ES-I3 (cell line): ENCODE data around the gene FBLN5.
A peak's percentile ranks its signal among the peaks of the same experiment; 100 is the strongest.

Experiments
- H3K36me3 ChIP-seq: 2 replicates; pipeline ENCODE4 v1.6.1; 2013; ENCODE audit warnings: mild to moderate bottlenecking, low read length, control low read depth, moderate library complexity; ENCODE audit not compliant: insufficient read depth
- H3K4me1 ChIP-seq: 2 replicates; pipeline ENCODE4 v1.6.1; 2013; ENCODE audit warnings: mild to moderate bottlenecking, control low read depth, low read length; ENCODE audit not compliant: insufficient read depth
- H3K9ac ChIP-seq: 2 replicates; pipeline ENCODE4 v1.6.1; 2013; ENCODE audit warnings: low read depth, mild to moderate bottlenecking, low read length, moderate library complexity
- H3K9me3 ChIP-seq: 2 replicates; pipeline ENCODE4 v1.6.1; 2013; ENCODE audit warnings: mild to moderate bottlenecking, low read length, moderate library complexity; ENCODE audit not compliant: control insufficient read depth, insufficient read depth

FBLN5 gene

GRCh38 chr14:91961297-91962220 is 14.1 kb upstream of the FBLN5 start:
- H3K9ac ChIP-seq = no peak overlapping the region
- H3K36me3 ChIP-seq = no peaks in the 10 kb centered on the region
- no peaks in the 10 kb centered on the region for H3K9me3 ChIP-seq
- H3K4me1 ChIP-seq = no peaks in the 10 kb centered on the region

- H3K36me3 ChIP-seq = no peaks in the 10 kb centered on the region
- no peaks in the 10 kb centered on the region for H3K4me1 ChIP-seq
- H3K9ac ChIP-seq = no peak overlapping the region
- no peaks in the 10 kb centered on the region for H3K9me3 ChIP-seq
Measured at GRCh38 chr14:91957876-91958313, 10.4 kb upstream of the FBLN5 start.

GRCh38 chr14:91956616-91957015 is 9.1 kb upstream of the FBLN5 start:
- Histone ChIP-seq H3K36me3 (no peaks in the 10 kb centered on the region), H3K4me1 (no peaks in the 10 kb centered on the region), H3K9me3 (no peaks in the 10 kb centered on the region)

DNA sequence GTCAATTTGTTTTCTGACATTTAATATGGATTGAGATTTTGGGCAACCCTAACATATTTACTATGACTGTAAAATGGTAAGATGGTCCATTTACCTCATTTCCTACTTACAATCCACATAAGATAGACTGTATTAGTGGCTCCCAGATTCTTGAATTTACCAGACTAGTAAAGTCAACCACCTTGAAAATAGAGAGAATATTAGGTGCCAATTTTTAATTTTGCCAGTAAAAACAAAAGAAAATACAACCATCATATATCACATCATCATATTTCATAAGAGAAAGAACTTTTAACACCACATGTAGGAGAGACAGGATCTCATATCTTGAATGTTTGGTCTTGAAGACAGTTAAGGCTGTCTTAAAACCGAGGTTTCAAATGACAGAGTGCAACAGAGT is 7.7 kb upstream of the FBLN5 start:
- Histone ChIP-seq H3K36me3 (no peaks in the 10 kb centered on the region), H3K9ac (no peak overlapping the region), H3K9me3 (no peaks in the 10 kb centered on the region), H3K4me1 (no peaks in the 10 kb centered on the region)

More at GRCh38 chr14:91956616-91957015, 9.1 kb upstream of the FBLN5 start:
- no peak overlapping the region for H3K9ac ChIP-seq

- no peaks in the 10 kb centered on the region for H3K36me3 ChIP-seq
- no peaks in the 10 kb centered on the region for H3K9me3 ChIP-seq
- H3K4me1 ChIP-seq = no peaks in the 10 kb centered on the region
- H3K9ac ChIP-seq = no peak overlapping the region
Measured at GRCh38 chr14:91953170-91953985, 5.9 kb upstream of the FBLN5 start.

DNA sequence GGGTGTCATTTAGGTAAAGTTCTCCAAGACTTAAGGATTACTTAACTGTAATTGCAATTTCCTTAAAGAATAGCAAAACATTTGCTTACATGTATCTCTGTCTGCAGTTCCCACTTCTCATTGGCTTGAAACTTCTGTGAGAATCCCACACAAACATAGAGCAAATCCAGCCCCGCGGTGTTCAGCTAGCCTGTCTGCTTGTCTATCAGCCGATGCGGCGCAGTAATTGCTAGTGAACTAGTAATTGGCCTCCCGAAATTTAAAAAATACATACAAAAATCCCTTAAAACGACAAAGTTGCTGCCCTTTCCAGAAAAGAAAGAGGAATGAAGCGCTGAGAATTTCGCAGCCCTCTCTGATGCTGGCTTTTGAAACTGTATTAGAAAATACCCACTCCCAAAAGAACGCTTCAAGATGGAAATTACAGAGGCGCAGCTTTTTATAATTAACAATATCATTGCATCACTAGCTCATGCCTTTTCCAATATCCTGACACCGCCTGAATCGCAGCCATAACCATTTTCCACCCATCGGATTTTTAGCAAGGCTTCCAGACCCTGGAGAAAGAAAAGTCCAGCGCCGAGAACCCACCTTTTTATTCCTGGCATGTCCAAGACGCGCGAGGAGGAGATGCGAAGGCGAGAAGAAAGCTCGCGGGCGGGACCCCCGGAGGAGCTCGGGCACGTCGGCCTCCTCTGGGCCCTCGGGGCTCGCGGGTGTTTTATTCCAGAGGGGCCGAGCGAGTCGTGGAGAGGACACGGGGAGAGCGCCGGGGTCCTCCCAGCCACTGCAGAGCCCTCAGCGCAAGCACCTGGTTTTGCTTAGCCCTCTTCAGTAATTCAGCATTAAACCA is 646 bp downstream of the FBLN5 start:
- Histone ChIP-seq H3K4me1 (no peaks in the 10 kb centered on the region), H3K9ac (peak overlapping the region; percentile 52), H3K9me3 (no peaks in the 10 kb centered on the region), H3K36me3 (no peaks in the 10 kb centered on the region)

DNA sequence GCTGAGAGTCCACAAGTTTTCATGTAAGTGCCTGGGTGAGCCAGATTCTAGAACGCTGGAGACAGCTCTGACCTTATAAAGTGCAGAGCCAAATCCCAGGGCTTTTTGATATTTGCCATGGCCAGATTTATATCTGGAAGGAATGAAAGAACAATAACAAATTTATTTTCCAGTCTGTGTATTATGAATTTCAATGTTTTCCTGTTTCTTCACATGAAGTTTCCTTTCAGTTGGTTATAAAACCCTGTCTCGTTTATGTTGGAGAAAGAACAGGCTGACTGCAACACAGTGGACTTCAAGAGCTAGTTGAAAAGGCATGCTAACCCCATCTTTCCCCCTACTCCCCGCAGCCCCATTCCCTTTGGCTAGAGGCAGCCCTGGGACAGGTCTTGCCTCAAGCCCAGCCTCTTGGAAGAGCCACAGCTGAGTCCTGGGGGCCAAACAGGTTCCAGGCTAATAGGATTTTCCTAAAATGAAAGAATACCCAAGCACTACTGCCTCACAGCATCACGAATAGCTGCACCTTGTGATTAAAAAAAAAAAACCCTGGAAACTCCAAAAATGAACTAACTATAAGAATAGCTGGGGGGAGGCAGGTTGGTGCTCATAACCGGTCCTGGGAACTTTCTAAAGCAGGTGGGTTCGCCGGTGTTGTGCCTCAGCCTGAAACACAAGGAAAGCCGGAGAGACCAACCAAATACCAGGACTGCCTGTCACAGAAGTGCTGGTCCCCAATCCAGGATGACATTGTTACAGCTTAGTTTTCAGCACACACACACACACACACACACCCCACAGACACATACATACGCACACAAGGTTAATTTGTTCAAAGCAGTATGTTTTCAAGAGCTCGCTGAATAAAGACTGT is 1.5 kb downstream of the FBLN5 start:
- Histone ChIP-seq H3K9ac (no peak overlapping the region), H3K36me3 (no peaks in the 10 kb centered on the region)

GRCh38 chr14:91942946-91943345 is 4.5 kb downstream of the FBLN5 start:
- H3K36me3 ChIP-seq = no peaks in the 10 kb centered on the region
- no peaks in the 10 kb centered on the region for H3K4me1 ChIP-seq
- H3K9me3 ChIP-seq = no peaks in the 10 kb centered on the region
- no peak overlapping the region for H3K9ac ChIP-seq

More for the DNA sequence above, 1.5 kb downstream of the FBLN5 start:
- Histone ChIP-seq H3K4me1 (no peaks in the 10 kb centered on the region), H3K9me3 (no peaks in the 10 kb centered on the region)

DNA sequence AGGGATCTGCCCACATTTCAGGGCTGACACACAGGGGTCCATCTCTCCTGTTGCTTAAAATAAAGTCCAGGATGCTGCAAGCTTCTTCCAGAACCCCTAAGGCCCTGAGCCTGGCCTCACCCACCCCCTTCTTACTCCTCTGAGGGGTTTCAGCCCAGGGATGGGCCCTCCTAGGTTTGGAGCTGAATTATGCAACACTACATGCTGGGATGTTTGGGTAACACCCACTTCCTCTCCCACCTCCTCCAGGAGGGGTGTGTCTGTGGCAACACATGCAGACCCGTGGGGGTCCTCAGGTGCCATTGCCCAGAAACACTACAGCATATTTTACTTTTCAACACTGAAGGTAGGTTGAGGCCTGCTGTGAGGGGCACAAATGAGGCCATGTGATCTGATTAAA is 5.4 kb downstream of the FBLN5 start:
- H3K9ac ChIP-seq = no peak overlapping the region
- no peaks in the 10 kb centered on the region for H3K4me1 ChIP-seq
- no peaks in the 10 kb centered on the region for H3K36me3 ChIP-seq
- H3K9me3 ChIP-seq = no peaks in the 10 kb centered on the region

- no peaks in the 10 kb centered on the region for H3K9me3 ChIP-seq
- H3K4me1 ChIP-seq = no peaks in the 10 kb centered on the region
- no peaks in the 10 kb centered on the region for H3K36me3 ChIP-seq
- H3K9ac ChIP-seq = no peak overlapping the region
Measured at GRCh38 chr14:91940209-91940608, 7.3 kb downstream of the FBLN5 start.

DNA sequence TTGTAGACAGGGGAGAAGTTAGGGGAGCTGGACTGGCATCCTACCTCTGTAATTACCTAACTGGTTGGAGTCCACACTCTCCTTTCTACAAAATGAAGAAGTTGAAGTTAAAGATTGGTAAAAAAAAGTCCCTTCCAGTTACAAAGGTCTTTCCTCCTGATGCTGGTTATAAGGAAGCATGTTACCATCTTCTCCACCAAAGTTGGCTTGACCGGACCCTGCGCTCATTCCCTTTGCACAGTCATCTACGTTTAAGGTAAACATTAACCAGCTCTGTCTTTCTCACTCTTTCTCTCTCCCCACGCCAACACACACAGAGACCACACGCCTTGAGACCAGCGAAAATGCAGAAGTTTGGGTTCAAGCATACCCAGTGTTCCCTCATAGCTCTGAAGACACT is 11.9 kb downstream of the FBLN5 start:
- Histone ChIP-seq H3K4me1 (0 out of 2 replicates have a peak, but pooled peaks cover under 1% of the 10 kb centered on the region), H3K9me3 (no peaks in the 10 kb centered on the region), H3K9ac (no peak overlapping the region), H3K36me3 (no peaks in the 10 kb centered on the region; the same call in 1 of the 2 replicates)

DNA sequence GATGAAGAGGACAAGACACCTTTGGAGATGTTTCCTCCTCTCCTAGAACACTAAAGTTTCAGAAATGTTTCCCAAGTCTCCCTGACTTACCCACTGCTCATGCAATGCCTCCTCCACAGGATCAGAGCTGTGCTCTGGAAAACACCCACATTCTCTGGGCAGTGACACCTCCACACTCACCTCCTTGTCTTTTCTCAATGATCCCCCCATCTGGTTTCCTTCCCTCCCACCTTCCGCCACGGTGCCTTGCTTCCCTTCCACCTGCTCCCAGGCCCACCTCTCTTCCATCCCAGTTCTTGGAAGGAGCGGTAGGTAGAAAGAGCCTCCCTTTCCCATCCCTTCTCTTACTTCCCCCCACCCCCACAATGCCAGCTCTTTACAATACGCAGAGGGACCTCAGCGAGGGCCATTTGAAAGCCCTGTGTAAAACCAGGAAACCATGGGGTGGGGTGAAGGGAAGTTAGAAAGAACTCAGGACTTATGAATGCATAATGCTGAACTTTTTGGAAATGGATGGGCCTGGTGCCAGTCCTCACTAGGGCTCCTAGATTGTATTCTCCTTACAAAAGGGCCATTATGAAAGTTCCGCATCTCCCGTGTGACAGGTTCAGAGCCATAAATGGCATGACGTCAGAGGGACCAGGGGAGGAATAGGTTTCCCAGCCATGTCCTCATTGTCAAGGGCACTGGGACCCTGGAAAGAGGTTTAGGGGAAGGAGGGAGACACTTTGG is 12.8 kb downstream of the FBLN5 start:
- Histone ChIP-seq H3K9ac (no peak overlapping the region), H3K4me1 (peaks cover 8% of the 10 kb centered on the region; the same call in 1 of the 2 replicates), H3K9me3 (no peaks in the 10 kb centered on the region), H3K36me3 (no peaks in the 10 kb centered on the region; the same call in 1 of the 2 replicates)
